IPS-NIHi7 (cell line): ENCODE data around the gene ARL17A.
"Not testable (repeated sequence)": the region's sequence is repeated elsewhere in the genome, so short reads cannot be mapped to it uniquely, and the experiment has no call there.

Experiments used
- DNase-seq: peaks from one replicate; pipeline ENCODE4 v3.0.0; 2012; ENCODE audit warnings: mixed read lengths; ENCODE audit errors: extremely low spot score

The ARL17A gene

GRCh38 chr17:46548607-46549006, 30.9 kb downstream of the ARL17A start:
- not testable (repeated sequence) for DNase-seq

- DNase-seq: not testable (repeated sequence)
Observed at GRCh38 chr17:46534716-46535115, 44.8 kb downstream of the ARL17A start.

GRCh38 chr17:46512168-46512567, 67.3 kb downstream of the ARL17A start, which contains the start of gene LRRC37A2:
LRRC37A2 (plus strand) TSS chr17:46512468; CDS start chr17:46512713, 245 bp downstream.
- DNase-seq: not testable (repeated sequence)

- DNase-seq: not testable (repeated sequence)
Observed at GRCh38 chr17:46505896-46506295, 73.6 kb downstream of the ARL17A start.

- DNase-seq: not testable (repeated sequence)
Observed at GRCh38 chr17:46499437-46500139, 79.9 kb downstream of the ARL17A start.

GRCh38 chr17:46492021-46492420, 87.5 kb downstream of the ARL17A start:
- DNase-seq: not testable (repeated sequence)

GRCh38 chr17:46481310-46481709, 98.2 kb downstream of the ARL17A start:
- not testable (repeated sequence) for DNase-seq

GRCh38 chr17:46478823-46479222, 100.7 kb downstream of the ARL17A start:
- DNase-seq: not testable (repeated sequence)

- DNase-seq: not testable (repeated sequence)
Observed at GRCh38 chr17:46475583-46475982, 103.9 kb downstream of the ARL17A start.

GRCh38 chr17:46474489-46474888, 105.0 kb downstream of the ARL17A start:
- DNase-seq: not testable (repeated sequence)

GRCh38 chr17:46467618-46468017, 111.9 kb downstream of the ARL17A start:
- DNase-seq: not testable (repeated sequence)
